HEK293 (cell line): ENCODE data around the gene AEN.

Experiments used
- CTCF ChIP-seq: fragments of 450-650 bp; formaldehyde crosslinking; IDR thresholded peaks from 2 replicates; pipeline ENCODE4 v1.5.1; 2016; ENCODE audit warnings: missing biosample characterization, missing genetic modification characterization
- HOXD13 ChIP-seq: sonication (generic); formaldehyde crosslinking; IDR thresholded peaks from 2 replicates; pipeline ENCODE4 v1.8.0; 2022; ENCODE audit warnings: missing genetic modification reagents, borderline replicate concordance
- ZBTB21 ChIP-seq: fragments of 450-650 bp; formaldehyde crosslinking; IDR thresholded peaks from 2 replicates; pipeline ENCODE4 v1.5.1; 2017; ENCODE audit warnings: missing biosample characterization, missing genetic modification characterization
- ZNF223 ChIP-seq: fragments of 450-650 bp; formaldehyde crosslinking; IDR thresholded peaks from 2 replicates; pipeline ENCODE4 v1.5.1; 2016; ENCODE audit warnings: missing biosample characterization, missing genetic modification characterization
- ZNF350 ChIP-seq: fragments of 450-650 bp; formaldehyde crosslinking; IDR thresholded peaks from 2 replicates; pipeline ENCODE4 v1.5.0; 2017; ENCODE audit warnings: missing biosample characterization, mild to moderate bottlenecking, missing genetic modification characterization

DNA sequence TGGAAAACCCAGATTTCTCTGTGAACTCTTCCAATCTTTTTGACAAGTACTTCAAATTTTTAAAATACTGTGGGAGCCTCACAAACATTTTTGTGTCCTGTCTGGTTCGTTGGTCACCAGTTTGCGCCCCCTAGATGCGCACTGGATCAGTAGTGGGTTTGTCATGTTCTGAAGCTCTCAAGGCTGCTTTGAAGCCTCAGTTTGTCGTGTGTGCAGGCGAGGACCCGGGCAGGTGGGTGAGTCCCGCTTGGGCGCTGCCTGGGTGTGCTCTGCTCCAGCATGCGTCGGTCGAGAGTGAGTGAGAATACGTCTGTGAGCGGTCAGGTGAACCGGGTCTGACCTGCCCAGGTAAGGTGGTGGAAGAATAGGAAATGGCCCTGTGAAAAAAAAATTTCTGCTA lies 17.3 kb upstream of the AEN start:
- TF ChIP-seq ZNF223 (no peak), HOXD13 (CRISPR knock-in tag) (no peak), CTCF (tag by site-specific recombination) (0 out of 2 replicates have a peak, but pooled peaks have one; percentile 14), ZNF350 (tag by site-specific recombination) (no peak), ZBTB21 (tag by site-specific recombination) (no peak)
